ENCODE measurements around the gene PPEF1. TPM values are rescaled to one million over a fixed set of nuclear protein-coding genes. Genes with fewer than 3 reads are reported as not detected.

PPEF1 gene
- total and polyA plus RNA-seq, 4 donors = 0.09 TPM; not detected in 3

- TF ChIP-seq MAX (IDR thresholded peaks at IDR 0.05) (no peak), YY1 (IDR thresholded peaks at IDR 0.05) (no peak), SP1 (IDR thresholded peaks at IDR 0.05) (no peak)
These were observed 154.1 kb downstream of the PPEF1 start (continued) for GRCh38 chrX:18861511-18861910.

GRCh38 chrX:18864390-18864920, 157.0 kb downstream of the PPEF1 start:
- Histone ChIP-seq H3K9ac (ENCODE audit: low read depth in 1 of 2, low read length in 2 of 2) (no peak overlapping the region), H3K36me3 (ENCODE audit: control insufficient read depth in 4 of 4, insufficient read depth in 3 of 4, low read depth in 1 of 4, low read length in 3 of 4) (no peaks in the 10 kb centered on the region), H3K4me3 (ENCODE audit: low read depth in 1 of 3, low read length in 3 of 3) (no peak overlapping the region), H3K4me1 (ENCODE audit: control insufficient read depth in 4 of 4, insufficient read depth in 4 of 4, low read length in 3 of 4) (no peaks in the 10 kb centered on the region), H3K27ac (ENCODE audit: low read depth in 1 of 2, low read length in 2 of 2) (no peak overlapping the region), H3K27me3 (ENCODE audit: control insufficient read depth in 4 of 4, insufficient read depth in 4 of 4, low read length in 3 of 4) (no peaks in the 10 kb centered on the region), H3K9me3 (ENCODE audit: control insufficient read depth in 4 of 4, low read length in 3 of 4) (no peaks in the 10 kb centered on the region)
- DNase-seq (ENCODE audit: low spot score) = no peak
- 94% methylated on average over 15 of the region's 15 CpGs for WGBS
- TF ChIP-seq EGR1 (IDR thresholded peaks at IDR 0.05; ENCODE audit: low read depth in 2 of 2) (no peak), RAD21 (IDR thresholded peaks at IDR 0.05) (no peak), ZBTB33 (IDR thresholded peaks at IDR 0.05) (no peak), RXRA (IDR thresholded peaks at IDR 0.05) (no peak), GABPA (IDR thresholded peaks at IDR 0.05 in 1 of 2, conservative IDR thresholded peaks at IDR 0.05 in 1 of 2) (no peak), ATF3 (IDR thresholded peaks at IDR 0.05) (no peak), SP1 (IDR thresholded peaks at IDR 0.05) (no peak), JUND (IDR thresholded peaks at IDR 0.05) (no peak), YY1 (IDR thresholded peaks at IDR 0.05) (no peak), FOXA2 (IDR thresholded peaks at IDR 0.05) (no peak)

GRCh38 chrX:18871161-18871890, 163.9 kb downstream of the PPEF1 start:
- Histone ChIP-seq H3K27me3 (ENCODE audit: control insufficient read depth in 4 of 4, insufficient read depth in 4 of 4, low read length in 3 of 4) (no peaks in the 10 kb centered on the region), H3K4me3 (ENCODE audit: low read depth in 1 of 3, low read length in 3 of 3) (no peak overlapping the region), H3K9ac (ENCODE audit: low read depth in 1 of 2, low read length in 2 of 2) (no peak overlapping the region), H3K27ac (ENCODE audit: low read depth in 1 of 2, low read length in 2 of 2) (no peak overlapping the region), H3K36me3 (ENCODE audit: control insufficient read depth in 4 of 4, insufficient read depth in 3 of 4, low read depth in 1 of 4, low read length in 3 of 4) (no peaks in the 10 kb centered on the region), H3K4me1 (ENCODE audit: control insufficient read depth in 4 of 4, insufficient read depth in 4 of 4, low read length in 3 of 4) (no peaks in the 10 kb centered on the region), H3K9me3 (ENCODE audit: control insufficient read depth in 4 of 4, low read length in 3 of 4) (no peaks in the 10 kb centered on the region)
- no peak for DNase-seq (ENCODE audit: low spot score)
- WGBS = 82% methylated on average over 10 of the region's 10 CpGs
- TF ChIP-seq MAX (IDR thresholded peaks at IDR 0.05) (no peak), CTCF (IDR thresholded peaks at IDR 0.05; ENCODE audit: low read depth, low read length, missing input control) (no peak), EGR1 (IDR thresholded peaks at IDR 0.05; ENCODE audit: low read depth in 2 of 2) (no peak), TAF1 (conservative IDR thresholded peaks at IDR 0.05) (no peak), YY1 (IDR thresholded peaks at IDR 0.05) (no peak), RAD21 (IDR thresholded peaks at IDR 0.05) (no peak), FOXA2 (IDR thresholded peaks at IDR 0.05) (no peak), JUND (IDR thresholded peaks at IDR 0.05) (no peak), HNF4A (conservative IDR thresholded peaks at IDR 0.05) (no peak), FOXA1 (IDR thresholded peaks at IDR 0.05) (no peak), REST (IDR thresholded peaks at IDR 0.05) (no peak), RXRA (IDR thresholded peaks at IDR 0.05) (no peak), GABPA (IDR thresholded peaks at IDR 0.05 in 1 of 2, conservative IDR thresholded peaks at IDR 0.05 in 1 of 2) (no peak), ATF3 (IDR thresholded peaks at IDR 0.05) (no peak), ZBTB33 (IDR thresholded peaks at IDR 0.05) (no peak), NR2F2 (IDR thresholded peaks at IDR 0.05) (no peak), HNF4G (IDR thresholded peaks at IDR 0.05) (no peak)
